ENCODE results near the gene LAMB4. TPM values are rescaled to one million over a fixed set of nuclear protein-coding genes. Genes with fewer than 3 reads are reported as not detected.

The LAMB4 gene, protein sequence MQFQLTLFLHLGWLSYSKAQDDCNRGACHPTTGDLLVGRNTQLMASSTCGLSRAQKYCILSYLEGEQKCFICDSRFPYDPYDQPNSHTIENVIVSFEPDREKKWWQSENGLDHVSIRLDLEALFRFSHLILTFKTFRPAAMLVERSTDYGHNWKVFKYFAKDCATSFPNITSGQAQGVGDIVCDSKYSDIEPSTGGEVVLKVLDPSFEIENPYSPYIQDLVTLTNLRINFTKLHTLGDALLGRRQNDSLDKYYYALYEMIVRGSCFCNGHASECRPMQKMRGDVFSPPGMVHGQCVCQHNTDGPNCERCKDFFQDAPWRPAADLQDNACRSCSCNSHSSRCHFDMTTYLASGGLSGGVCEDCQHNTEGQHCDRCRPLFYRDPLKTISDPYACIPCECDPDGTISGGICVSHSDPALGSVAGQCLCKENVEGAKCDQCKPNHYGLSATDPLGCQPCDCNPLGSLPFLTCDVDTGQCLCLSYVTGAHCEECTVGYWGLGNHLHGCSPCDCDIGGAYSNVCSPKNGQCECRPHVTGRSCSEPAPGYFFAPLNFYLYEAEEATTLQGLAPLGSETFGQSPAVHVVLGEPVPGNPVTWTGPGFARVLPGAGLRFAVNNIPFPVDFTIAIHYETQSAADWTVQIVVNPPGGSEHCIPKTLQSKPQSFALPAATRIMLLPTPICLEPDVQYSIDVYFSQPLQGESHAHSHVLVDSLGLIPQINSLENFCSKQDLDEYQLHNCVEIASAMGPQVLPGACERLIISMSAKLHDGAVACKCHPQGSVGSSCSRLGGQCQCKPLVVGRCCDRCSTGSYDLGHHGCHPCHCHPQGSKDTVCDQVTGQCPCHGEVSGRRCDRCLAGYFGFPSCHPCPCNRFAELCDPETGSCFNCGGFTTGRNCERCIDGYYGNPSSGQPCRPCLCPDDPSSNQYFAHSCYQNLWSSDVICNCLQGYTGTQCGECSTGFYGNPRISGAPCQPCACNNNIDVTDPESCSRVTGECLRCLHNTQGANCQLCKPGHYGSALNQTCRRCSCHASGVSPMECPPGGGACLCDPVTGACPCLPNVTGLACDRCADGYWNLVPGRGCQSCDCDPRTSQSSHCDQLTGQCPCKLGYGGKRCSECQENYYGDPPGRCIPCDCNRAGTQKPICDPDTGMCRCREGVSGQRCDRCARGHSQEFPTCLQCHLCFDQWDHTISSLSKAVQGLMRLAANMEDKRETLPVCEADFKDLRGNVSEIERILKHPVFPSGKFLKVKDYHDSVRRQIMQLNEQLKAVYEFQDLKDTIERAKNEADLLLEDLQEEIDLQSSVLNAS (N-terminal part only)
- 1 to 10 TPM; 3.5 to 4.9 TPM for polyA plus RNA-seq

GRCh38 chr7:108130261-108130660 is at the start of gene LAMB4:
LAMB4 (minus strand) TSS chr7:108130361; CDS start chr7:108123164, 7,197 bp downstream.
- Histone ChIP-seq H3K27me3 (ENCODE audit: control insufficient read depth in 1 of 2, insufficient read depth in 2 of 2, low read length in 2 of 2) (no peaks in the 10 kb centered on the region), H3K9me3 (ENCODE audit: control insufficient read depth in 2 of 2, insufficient read depth in 1 of 2, low read depth in 1 of 2, low read length in 1 of 2) (no peaks in the 10 kb centered on the region), H3K36me3 (ENCODE audit: control insufficient read depth in 2 of 2, insufficient read depth in 2 of 2, low read length in 1 of 2) (no peaks in the 10 kb centered on the region), H3K4me3 (ENCODE audit: low read depth in 1 of 2, low read length in 2 of 2) (no peak within 1 kb of the TSS), H3K27ac (ENCODE audit: low read depth in 2 of 2, low read length in 1 of 2) (peak within 1 kb of the TSS in 1 of 2 donors; percentile 21), H3K4me1 (ENCODE audit: control insufficient read depth in 2 of 2, insufficient read depth in 2 of 2, low read length in 1 of 2) (peaks cover 0 to 3% of the 10 kb centered on the region in 2 donors)
- WGBS, 2 donors: 50 to 74% methylated on average over 3 of the region's 3 CpGs

DNA sequence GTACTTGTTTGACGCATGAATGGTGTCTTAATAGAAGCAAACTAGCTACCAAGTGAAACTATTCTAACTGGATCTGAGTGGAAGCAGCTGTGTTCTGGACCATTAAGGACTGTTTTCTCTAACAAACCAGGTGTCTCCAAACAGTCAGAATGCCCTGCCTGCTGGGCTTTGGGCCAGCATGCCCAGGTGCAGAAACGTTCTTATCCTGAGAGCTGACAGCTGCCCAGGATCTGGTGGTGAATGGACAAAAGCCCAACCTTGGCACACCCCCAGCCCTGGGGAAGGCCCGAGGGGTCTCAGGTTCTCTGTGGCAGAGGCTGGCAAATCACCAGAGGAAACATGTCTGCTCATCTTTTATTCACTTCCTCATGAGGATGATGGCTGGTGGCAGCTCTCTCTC is 48.2 kb upstream of the LAMB4 start:
- H3K27ac ChIP-seq (ENCODE audit: low read depth in 2 of 2, low read length in 1 of 2): no peak overlapping the region

GRCh38 chr7:108171164-108171563 is 41.0 kb upstream of the LAMB4 start:
- Histone ChIP-seq H3K27ac (ENCODE audit: low read depth in 2 of 2, low read length in 1 of 2) (no peak overlapping the region), H3K4me3 (ENCODE audit: low read depth in 1 of 2, low read length in 2 of 2) (no peak overlapping the region), H3K36me3 (ENCODE audit: control insufficient read depth in 2 of 2, insufficient read depth in 2 of 2, low read length in 1 of 2) (no peaks in the 10 kb centered on the region), H3K9me3 (ENCODE audit: control insufficient read depth in 2 of 2, insufficient read depth in 1 of 2, low read depth in 1 of 2, low read length in 1 of 2) (no peaks in the 10 kb centered on the region), H3K4me1 (ENCODE audit: control insufficient read depth in 2 of 2, insufficient read depth in 2 of 2, low read length in 1 of 2) (no peaks in the 10 kb centered on the region), H3K27me3 (ENCODE audit: control insufficient read depth in 1 of 2, insufficient read depth in 2 of 2, low read length in 2 of 2) (no peaks in the 10 kb centered on the region)
- 94 to 95% methylated on average over 8 of the region's 8 CpGs for WGBS, 2 donors

More for the DNA sequence above, 48.2 kb upstream of the LAMB4 start:
- H3K9me3 ChIP-seq (ENCODE audit: control insufficient read depth in 2 of 2, insufficient read depth in 1 of 2, low read depth in 1 of 2, low read length in 1 of 2): no peaks in the 10 kb centered on the region
- H3K27me3 ChIP-seq (ENCODE audit: control insufficient read depth in 1 of 2, insufficient read depth in 2 of 2, low read length in 2 of 2): no peaks in the 10 kb centered on the region
- no peak overlapping the region for H3K4me3 ChIP-seq (ENCODE audit: low read depth in 1 of 2, low read length in 2 of 2)
- WGBS, 2 donors: 37 to 38% methylated on average over 3 of the region's 3 CpGs
- H3K4me1 ChIP-seq (ENCODE audit: control insufficient read depth in 2 of 2, insufficient read depth in 2 of 2, low read length in 1 of 2): no peaks in the 10 kb centered on the region
- no peaks in the 10 kb centered on the region for H3K36me3 ChIP-seq (ENCODE audit: control insufficient read depth in 2 of 2, insufficient read depth in 2 of 2, low read length in 1 of 2)

DNA sequence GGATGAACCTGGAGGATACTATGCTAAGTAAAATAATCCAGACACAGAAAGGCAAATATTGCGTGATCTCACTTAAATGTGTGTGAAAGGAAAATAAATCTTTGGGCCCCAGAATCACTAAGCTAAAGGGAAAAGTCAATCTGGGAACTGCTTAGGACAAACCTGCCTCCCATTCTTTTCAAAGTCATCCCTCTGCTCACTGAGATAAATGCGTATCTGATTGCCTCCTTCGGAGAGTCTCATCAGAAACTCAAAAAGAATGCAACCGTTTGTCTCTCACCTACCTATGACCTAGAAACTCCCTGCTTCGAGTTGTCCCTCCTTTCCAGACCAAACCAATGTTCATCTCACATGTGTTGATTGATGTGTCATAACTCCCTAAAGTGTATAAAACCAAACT is 40.1 kb upstream of the LAMB4 start:
- Histone ChIP-seq H3K27me3 (ENCODE audit: control insufficient read depth in 1 of 2, insufficient read depth in 2 of 2, low read length in 2 of 2) (no peaks in the 10 kb centered on the region), H3K9me3 (ENCODE audit: control insufficient read depth in 2 of 2, insufficient read depth in 1 of 2, low read depth in 1 of 2, low read length in 1 of 2) (no peaks in the 10 kb centered on the region), H3K27ac (ENCODE audit: low read depth in 2 of 2, low read length in 1 of 2) (no peak overlapping the region), H3K4me3 (ENCODE audit: low read depth in 1 of 2, low read length in 2 of 2) (no peak overlapping the region), H3K4me1 (ENCODE audit: control insufficient read depth in 2 of 2, insufficient read depth in 2 of 2, low read length in 1 of 2) (no peaks in the 10 kb centered on the region), H3K36me3 (ENCODE audit: control insufficient read depth in 2 of 2, insufficient read depth in 2 of 2, low read length in 1 of 2) (no peaks in the 10 kb centered on the region)
- 77 to 78% methylated on average over 5 of the region's 5 CpGs for WGBS, 2 donors

- peak overlapping the region in 1 of 2 donors; percentile 3 for H3K4me3 ChIP-seq (ENCODE audit: low read depth in 1 of 2, low read length in 2 of 2)
- H3K27me3 ChIP-seq (ENCODE audit: control insufficient read depth in 1 of 2, insufficient read depth in 2 of 2, low read length in 2 of 2): no peaks in the 10 kb centered on the region
- H3K4me1 ChIP-seq (ENCODE audit: control insufficient read depth in 2 of 2, insufficient read depth in 2 of 2, low read length in 1 of 2): no peaks in the 10 kb centered on the region
- H3K27ac ChIP-seq (ENCODE audit: low read depth in 2 of 2, low read length in 1 of 2): no peak overlapping the region
- no peaks in the 10 kb centered on the region for H3K9me3 ChIP-seq (ENCODE audit: control insufficient read depth in 2 of 2, insufficient read depth in 1 of 2, low read depth in 1 of 2, low read length in 1 of 2)
- no peaks in the 10 kb centered on the region for H3K36me3 ChIP-seq (ENCODE audit: control insufficient read depth in 2 of 2, insufficient read depth in 2 of 2, low read length in 1 of 2)
- 43 to 47% methylated on average over 7 of the region's 7 CpGs for WGBS, 2 donors
Observed at GRCh38 chr7:108167460-108167859, 37.3 kb upstream of the LAMB4 start.

GRCh38 chr7:108166687-108167086 is 36.5 kb upstream of the LAMB4 start:
- Histone ChIP-seq H3K4me1 (ENCODE audit: control insufficient read depth in 2 of 2, insufficient read depth in 2 of 2, low read length in 1 of 2) (no peaks in the 10 kb centered on the region), H3K9me3 (ENCODE audit: control insufficient read depth in 2 of 2, insufficient read depth in 1 of 2, low read depth in 1 of 2, low read length in 1 of 2) (no peaks in the 10 kb centered on the region), H3K27ac (ENCODE audit: low read depth in 2 of 2, low read length in 1 of 2) (no peak overlapping the region), H3K27me3 (ENCODE audit: control insufficient read depth in 1 of 2, insufficient read depth in 2 of 2, low read length in 2 of 2) (no peaks in the 10 kb centered on the region), H3K4me3 (ENCODE audit: low read depth in 1 of 2, low read length in 2 of 2) (no peak overlapping the region), H3K36me3 (ENCODE audit: control insufficient read depth in 2 of 2, insufficient read depth in 2 of 2, low read length in 1 of 2) (no peaks in the 10 kb centered on the region)
- WGBS, 2 donors: 83 to 93% methylated on average over 5 of the region's 5 CpGs

DNA sequence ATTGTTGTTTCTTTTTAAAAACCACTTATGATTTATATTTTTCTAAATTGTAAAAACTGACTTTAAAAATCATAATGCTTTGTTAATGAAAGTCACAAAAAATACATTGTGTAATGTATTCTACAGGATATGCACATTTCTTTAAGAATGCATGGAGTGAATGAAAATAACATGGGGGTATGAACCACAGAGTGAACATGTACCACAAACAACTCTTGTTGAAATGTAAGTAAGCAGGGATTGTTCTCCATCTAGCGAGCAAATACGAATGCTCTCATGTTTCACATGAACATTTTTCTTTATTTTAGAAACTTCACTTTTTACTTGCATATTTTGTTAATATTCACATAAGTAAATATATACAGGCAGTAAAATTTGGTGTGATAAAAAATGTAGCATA is 35.6 kb upstream of the LAMB4 start:
- no peaks in the 10 kb centered on the region for H3K36me3 ChIP-seq (ENCODE audit: control insufficient read depth in 2 of 2, insufficient read depth in 2 of 2, low read length in 1 of 2)
- no peaks in the 10 kb centered on the region for H3K9me3 ChIP-seq (ENCODE audit: control insufficient read depth in 2 of 2, insufficient read depth in 1 of 2, low read depth in 1 of 2, low read length in 1 of 2)
- H3K27me3 ChIP-seq (ENCODE audit: control insufficient read depth in 1 of 2, insufficient read depth in 2 of 2, low read length in 2 of 2): no peaks in the 10 kb centered on the region
- H3K4me1 ChIP-seq (ENCODE audit: control insufficient read depth in 2 of 2, insufficient read depth in 2 of 2, low read length in 1 of 2): no peaks in the 10 kb centered on the region
- no peak overlapping the region for H3K4me3 ChIP-seq (ENCODE audit: low read depth in 1 of 2, low read length in 2 of 2)
- H3K27ac ChIP-seq (ENCODE audit: low read depth in 2 of 2, low read length in 1 of 2): no peak overlapping the region
- whole genome bisulfite sequencing, 2 donors: 95 to 97% methylated on average over 2 of the region's 2 CpGs

- Histone ChIP-seq H3K4me3 (ENCODE audit: low read depth in 1 of 2, low read length in 2 of 2) (no peak overlapping the region), H3K4me1 (ENCODE audit: control insufficient read depth in 2 of 2, insufficient read depth in 2 of 2, low read length in 1 of 2) (no peaks in the 10 kb centered on the region), H3K27me3 (ENCODE audit: control insufficient read depth in 1 of 2, insufficient read depth in 2 of 2, low read length in 2 of 2) (no peaks in the 10 kb centered on the region), H3K36me3 (ENCODE audit: control insufficient read depth in 2 of 2, insufficient read depth in 2 of 2, low read length in 1 of 2) (no peaks in the 10 kb centered on the region), H3K9me3 (ENCODE audit: control insufficient read depth in 2 of 2, insufficient read depth in 1 of 2, low read depth in 1 of 2, low read length in 1 of 2) (no peaks in the 10 kb centered on the region), H3K27ac (ENCODE audit: low read depth in 2 of 2, low read length in 1 of 2) (no peak overlapping the region)
- WGBS, 2 donors: 72 to 74% methylated on average over 6 of the region's 6 CpGs
Observed at GRCh38 chr7:108164946-108165345, 34.8 kb upstream of the LAMB4 start.

DNA sequence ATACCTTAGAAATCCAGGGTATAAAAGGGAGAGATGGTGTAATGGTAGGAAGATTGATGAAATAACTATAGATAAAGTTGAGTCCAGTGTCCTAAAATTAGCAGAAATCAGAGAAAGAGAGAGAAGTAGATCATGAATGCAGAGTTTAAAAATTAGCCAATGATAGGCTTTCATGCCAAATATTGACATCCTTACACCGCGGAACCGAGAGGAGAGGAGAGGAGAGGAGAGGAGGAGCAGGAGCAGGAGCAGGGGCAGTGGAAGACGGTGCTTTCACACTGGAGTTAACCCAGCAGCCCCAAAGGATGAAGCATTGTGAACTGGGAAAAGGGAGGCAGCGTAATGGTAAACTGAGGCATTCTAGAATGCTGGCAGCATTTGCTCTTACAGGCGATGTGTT is 34.2 kb upstream of the LAMB4 start:
- Histone ChIP-seq H3K4me3 (ENCODE audit: low read depth in 1 of 2, low read length in 2 of 2) (no peak overlapping the region), H3K27ac (ENCODE audit: low read depth in 2 of 2, low read length in 1 of 2) (no peak overlapping the region), H3K4me1 (ENCODE audit: control insufficient read depth in 2 of 2, insufficient read depth in 2 of 2, low read length in 1 of 2) (no peaks in the 10 kb centered on the region), H3K27me3 (ENCODE audit: control insufficient read depth in 1 of 2, insufficient read depth in 2 of 2, low read length in 2 of 2) (no peaks in the 10 kb centered on the region), H3K9me3 (ENCODE audit: control insufficient read depth in 2 of 2, insufficient read depth in 1 of 2, low read depth in 1 of 2, low read length in 1 of 2) (no peaks in the 10 kb centered on the region), H3K36me3 (ENCODE audit: control insufficient read depth in 2 of 2, insufficient read depth in 2 of 2, low read length in 1 of 2) (no peaks in the 10 kb centered on the region)
- WGBS, 2 donors: 70 to 75% methylated on average over 6 of the region's 6 CpGs

All from esophagus (tissue), 2 donors.